A549 (cell line): Measurements from ENCODE around the gene FOXJ3. TPM values are rescaled to one million over a fixed set of nuclear protein-coding genes. Genes with fewer than 3 reads are reported as not detected.

Experiments
- ATAC-seq, 2 experiments: fragments of 200-7000 bp in 1 of 2; fragments of >200 bp in 1 of 2; cut with Nextera tagmentation in 1 of 2; cut with Tn5 transposase in 1 of 2; 3 replicates each; pipeline versions ENCODE4 v1.8.0 to v1.9.1; 2018 to 2020; ENCODE audit warnings: mild to moderate bottlenecking in 1 of 2, moderate library complexity in 1 of 2
- CTCF ChIA-PET: fragments of 300-600 bp; sonication (Branson Sonifier 250); formaldehyde crosslinking; extraction: SDS; loops from one replicate; lab custom pipeline; 2021; ENCODE audit warnings: antibody characterized with exemption, inconsistent platforms; lab: Yijun Ruan, JAX
- POLR2A ChIA-PET: fragments of 350-600 bp; formaldehyde crosslinking; extraction: SDS; loops from one replicate; lab custom pipeline; 2021; ENCODE audit warnings: antibody characterized with exemption, inconsistent platforms; lab: Yijun Ruan, JAX
- DNase-seq, 2 experiments: peaks; one replicate each; pipeline versions ENCODE4 v3.0.0 to v3.0.0-alpha.2; 2011 to 2016; ENCODE audit warnings: low read depth in 1 of 2, low spot score in 1 of 2
- FAIRE-seq: peaks from 2 replicates; lab custom pipeline; 2011; peaks lifted over from hg19 to GRCh38; lab: Jason Lieb, UNC
- H3K27ac ChIP-seq, 2 experiments: fragments of >200 bp; sonication (Bioruptor Twin); formaldehyde crosslinking; 3 replicates each; pipeline ENCODE4 v1.5.1; 2016 to 2017
- H3K4me1 ChIP-seq: fragments of >200 bp; sonication (Bioruptor Twin); formaldehyde crosslinking; 3 replicates; pipeline ENCODE4 v1.6.1; 2016
- H3K4me2 ChIP-seq: fragments of >200 bp; sonication (Bioruptor Twin); formaldehyde crosslinking; 3 replicates; pipeline ENCODE4 v1.6.1; 2016
- H3K4me3 ChIP-seq: fragments of >200 bp; sonication (Bioruptor Twin); formaldehyde crosslinking; 3 replicates; pipeline ENCODE4 v1.5.1; 2016
- H3K9me3 ChIP-seq: fragments of >200 bp; sonication (Bioruptor Twin); formaldehyde crosslinking; 3 replicates; pipeline ENCODE4 v1.6.1; 2016
- CBX2 ChIP-seq: fragments of 200-600 bp; sonication (generic); IDR thresholded peaks from 2 replicates; pipeline ENCODE4 v1.6.1; 2016; ENCODE audit warnings: low read depth, mild to moderate bottlenecking, borderline replicate concordance
- CBX8 ChIP-seq: fragments of 200-600 bp; sonication (generic); IDR thresholded peaks from 2 replicates; pipeline ENCODE4 v1.6.1; 2016
- EHF ChIP-seq: fragments of 250-450 bp; sonication (Bioruptor Pico); IDR thresholded peaks from 2 replicates; pipeline ENCODE4 v1.5.0; 2020; ENCODE audit warnings: mild to moderate bottlenecking
- EP300 ChIP-seq, 2 experiments: fragments of >200 bp; sonication (Bioruptor Twin); formaldehyde crosslinking; IDR thresholded peaks; 2 replicates in 1 of 2; 3 replicates in 1 of 2; pipeline ENCODE4 v1.6.1; 2016 to 2017
- HEYL ChIP-seq: fragments of 250-450 bp; sonication (Bioruptor Pico); IDR thresholded peaks from 2 replicates; pipeline ENCODE4 v1.8.0; 2021; ENCODE audit warnings: mild to moderate bottlenecking, moderate library complexity
- HOXA7 ChIP-seq: fragments of 250-450 bp; sonication (Bioruptor Pico); IDR thresholded peaks from 2 replicates; pipeline ENCODE4 v1.5.0; 2020; ENCODE audit warnings: mild to moderate bottlenecking, moderate library complexity
- JUNB ChIP-seq: fragments of >200 bp; sonication (Bioruptor Twin); formaldehyde crosslinking; IDR thresholded peaks from 2 replicates; pipeline ENCODE4 v1.6.1; 2016
- KDM1A ChIP-seq: fragments of 200-600 bp; sonication (generic); IDR thresholded peaks from 2 replicates; pipeline ENCODE4 v1.6.1; 2016; ENCODE audit warnings: low read depth, mild to moderate bottlenecking
- NR3C1 ChIP-seq: fragments of >200 bp; sonication (Bioruptor Twin); formaldehyde crosslinking; IDR thresholded peaks from 3 replicates; pipeline ENCODE4 v1.6.1; 2017
- PHF8 ChIP-seq: fragments of 200-600 bp; sonication (generic); IDR thresholded peaks from 2 replicates; pipeline ENCODE4 v1.6.1; 2016; ENCODE audit warnings: low read depth, mild to moderate bottlenecking, antibody characterized with exemption, moderate library complexity, borderline replicate concordance
- RAD21 ChIP-seq, 2 experiments: fragments of >200 bp in 1 of 2; sonication (Bioruptor Twin) in 1 of 2; formaldehyde crosslinking in 1 of 2; IDR thresholded peaks in 1 of 2; conservative IDR thresholded peaks in 1 of 2; 2 replicates in 1 of 2; 3 replicates in 1 of 2; pipeline ENCODE4 v1.6.1; 2012 to 2018; ENCODE audit warnings: inconsistent platforms in 1 of 2
- RCOR1 ChIP-seq: fragments of 150-350 bp; IDR thresholded peaks from 2 replicates; pipeline ENCODE4 v1.6.1; 2014; ENCODE audit warnings: antibody characterized with exemption, low read length, low read depth
- SMC3 ChIP-seq: fragments of >200 bp; sonication (Bioruptor Twin); formaldehyde crosslinking; IDR thresholded peaks from 3 replicates; pipeline ENCODE4 v1.6.1; 2018; ENCODE audit warnings: inconsistent platforms
- TP53 ChIP-seq: fragments of 250-450 bp; sonication (Bioruptor Pico); IDR thresholded peaks from 2 replicates; pipeline ENCODE4 v1.5.0; 2021; ENCODE audit warnings: mild to moderate bottlenecking, moderate library complexity
- ZC3H11A ChIP-seq: fragments of 450-650 bp; IDR thresholded peaks from 2 replicates; pipeline ENCODE4 v1.6.1; 2014; ENCODE audit warnings: antibody characterized with exemption, mild to moderate bottlenecking
- ZNF302 ChIP-seq: fragments of 250-450 bp; sonication (Bioruptor Pico); IDR thresholded peaks from 2 replicates; pipeline ENCODE4 v1.9.0; 2021; ENCODE audit warnings: inconsistent platforms, mild to moderate bottlenecking, moderate library complexity
- WGBS: methylation state at CpG from one replicate; pipeline ENCODE4 v1.1.6; 2017; ENCODE audit errors: missing lambda C conversion rate; 5-methylcytosine and 5-hydroxymethylcytosine counted together
- polyA plus RNA-seq, 4 experiments: library from polyadenylated mRNA; depleted of rRNA in 3 of 4; stranded (reverse); fragments of >200 nt; fragmentation: RNase III in 1 of 4; extraction: RNeasy Plus Mini Kit Qiagen cat#74134 plus additional on column Dnase treatment in 1 of 4; gene quantifications; 2 replicates in 3 of 4; 3 replicates in 1 of 4; pipeline ENCODE4 v1.2.3, GENCODE V29; 2011 to 2017
- TF ChIP-seq, protein P1 (sequence below): fragments of 250-450 bp; sonication (Bioruptor Pico); IDR thresholded peaks from 2 replicates; pipeline ENCODE4 v1.5.0; 2021; ENCODE audit warnings: mild to moderate bottlenecking, moderate library complexity, borderline replicate concordance
- TF ChIP-seq, protein P2 (sequence below): fragments of >200 bp; sonication (Bioruptor Twin); formaldehyde crosslinking; IDR thresholded peaks from 3 replicates; pipeline ENCODE4 v1.6.1; 2016
- TF ChIP-seq, protein P3 (sequence below): fragments of 450-650 bp; IDR thresholded peaks from 2 replicates; pipeline ENCODE4 v1.6.1; 2014; ENCODE audit warnings: antibody characterized with exemption
- TF ChIP-seq, protein P4 (sequence below): fragments of 250-450 bp; sonication (Bioruptor Pico); IDR thresholded peaks from 2 replicates; pipeline ENCODE4 v1.5.0; 2020; ENCODE audit warnings: low read depth, mild to moderate bottlenecking, moderate library complexity

FOXJ3 gene
- polyA plus RNA-seq, 2 of the 4 experiments (the other 2 are of a cell fraction) = 16.8 to 45.0 TPM

DNA sequence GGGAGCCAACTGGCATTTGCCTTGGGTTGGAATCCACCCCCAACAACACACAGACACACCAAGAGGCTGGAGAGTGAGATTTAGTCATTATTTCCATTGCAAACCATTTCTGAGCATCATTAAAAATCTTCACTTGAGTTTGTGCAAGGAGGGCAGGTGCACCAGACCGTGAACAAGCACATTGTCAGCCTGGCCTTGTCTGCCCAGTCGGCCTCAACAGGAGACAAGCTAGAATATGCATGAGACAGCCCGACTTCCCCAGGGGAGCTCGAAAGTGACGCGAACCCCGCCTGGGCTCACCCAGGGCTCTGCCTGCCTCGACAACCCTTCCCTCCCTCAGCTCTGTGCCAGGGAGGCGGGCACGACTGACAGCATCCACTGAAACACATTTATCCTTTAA, 197.3 kb downstream of the FOXJ3 start:
- CTCF ChIA-PET = no interaction called here
- FAIRE-seq = no peak

DNA sequence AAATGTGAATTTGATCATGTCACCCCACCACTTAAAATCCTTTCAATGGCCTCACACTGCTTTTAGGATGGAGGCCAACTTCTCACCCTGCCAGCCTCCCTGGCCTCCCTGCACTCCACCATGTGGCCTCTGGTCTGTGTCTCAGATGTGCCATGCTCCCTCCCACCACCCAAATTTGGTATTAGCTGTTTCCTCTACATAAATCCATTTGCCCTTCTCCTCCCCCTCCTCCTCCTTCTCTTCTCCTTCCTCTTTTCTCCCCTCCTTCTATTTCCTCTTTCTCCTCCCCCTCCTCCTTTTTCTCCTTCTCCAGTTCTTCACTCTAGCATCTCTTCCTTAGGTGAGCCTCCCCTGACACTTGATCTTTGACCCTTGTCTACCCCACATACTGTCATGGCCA, 198.6 kb downstream of the FOXJ3 start:
- no peak for TF ChIP-seq NR3C1
- no peak for TF ChIP-seq RAD21 (conservative IDR thresholded peaks at IDR 0.05 in 1 of 2, IDR thresholded peaks at IDR 0.05 in 1 of 2)
- no peak for FAIRE-seq
- Histone ChIP-seq H3K4me3 (no peak overlapping the region), H3K4me1 (no peaks in the 10 kb centered on the region), H3K9me3 (no peaks in the 10 kb centered on the region), H3K4me2 (no peak overlapping the region), H3K27ac (no peak overlapping the region)
- ATAC-seq = no peak
- no peak for DNase-seq
- ChIA-PET POLR2A (no interaction called here), CTCF (no interaction called here)

More for the DNA sequence above, 197.3 kb downstream of the FOXJ3 start:
- POLR2A ChIA-PET = no interaction called here
- Histone ChIP-seq H3K4me1 (no peaks in the 10 kb centered on the region), H3K27ac (no peak overlapping the region), H3K4me2 (no peak overlapping the region), H3K4me3 (no peak overlapping the region), H3K9me3 (no peaks in the 10 kb centered on the region)
- ATAC-seq (no peak), DNase-seq (no peak)
- WGBS = 73% methylated on average over 10 of the region's 10 CpGs
- TF ChIP-seq ZNF302 (CRISPR knock-in tag) (no peak), CBX2 (no peak), HEYL (CRISPR knock-in tag) (no peak), JUNB (no peak), RCOR1 (no peak)

DNA sequence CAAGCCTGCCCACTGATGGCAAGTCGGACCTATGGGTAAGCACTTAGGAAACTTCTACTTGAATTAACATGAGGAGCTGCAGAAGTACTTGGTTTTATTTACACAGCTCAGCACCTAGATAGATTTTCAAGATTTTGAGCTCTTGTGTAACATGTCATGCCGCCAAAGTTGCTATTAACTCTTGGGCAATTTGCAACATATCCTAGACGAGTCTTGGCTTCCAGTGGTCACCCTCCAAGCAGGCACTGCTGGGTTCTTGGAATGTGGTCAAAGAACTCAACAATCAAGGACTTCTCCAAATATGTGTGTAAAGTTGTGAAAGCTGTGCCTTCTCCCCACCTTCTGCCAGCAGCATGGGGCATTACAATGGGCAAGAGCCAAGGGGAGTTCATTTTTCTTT, 199.6 kb downstream of the FOXJ3 start:
- Histone ChIP-seq H3K4me2 (no peak overlapping the region), H3K9me3 (no peaks in the 10 kb centered on the region), H3K4me3 (no peak overlapping the region), H3K27ac (no peak overlapping the region), H3K4me1 (no peaks in the 10 kb centered on the region)
- ATAC-seq = no peak
- DNase-seq = no peak
- POLR2A ChIA-PET = no interaction called here
- no peak for TF ChIP-seq CBX8
- no peak for FAIRE-seq
- CTCF ChIA-PET = interaction anchor here (0.6 to 1.1 kb wide), 2 partner anchors 15 to 294 kb away, joined by 3 to 4 read pairs; no protein-coding TSS in a partner anchor
- 24% methylated on average over 3 of the region's 3 CpGs for WGBS

DNA sequence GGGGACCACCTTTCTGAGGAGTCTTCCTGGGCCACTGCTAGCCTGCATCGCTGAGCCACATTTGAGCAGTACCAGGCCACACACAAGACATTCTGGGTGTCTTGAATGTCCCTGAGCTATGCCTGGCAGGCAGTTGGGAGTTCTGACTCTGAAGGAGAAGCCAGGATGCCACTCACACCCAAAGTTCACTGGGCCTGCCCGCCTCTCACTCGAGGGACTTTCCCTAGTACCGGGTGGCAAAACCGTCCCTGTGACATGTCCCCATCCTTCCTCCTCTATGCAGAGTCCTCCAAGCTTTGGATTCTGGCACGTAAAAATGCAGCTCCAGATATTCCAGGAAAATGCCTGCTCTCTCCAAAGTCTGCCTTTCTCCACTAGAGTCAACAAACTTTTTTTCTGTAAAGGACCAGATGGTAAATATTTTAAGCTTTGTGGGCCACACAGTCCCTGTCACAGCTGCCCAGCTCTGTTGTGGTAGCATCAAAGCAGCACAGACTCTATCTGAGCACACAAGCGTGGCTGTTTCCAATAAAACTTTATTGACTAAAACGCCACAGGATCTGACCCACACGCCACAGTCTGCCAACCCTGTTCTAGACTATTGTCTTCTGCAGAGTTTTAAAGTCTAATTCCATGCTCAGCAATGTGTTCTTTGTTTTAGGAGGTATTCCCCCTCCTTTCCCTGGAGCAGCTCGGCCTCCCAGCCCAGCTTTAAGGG, 201.1 kb downstream of the FOXJ3 start:
- Histone ChIP-seq H3K9me3 (no peaks in the 10 kb centered on the region), H3K4me1 (no peaks in the 10 kb centered on the region), H3K4me2 (no peak overlapping the region), H3K4me3 (no peak overlapping the region), H3K27ac (no peak overlapping the region)
- FAIRE-seq = no peak
- WGBS = 55% methylated on average over 10 of the region's 10 CpGs
- ChIA-PET CTCF (interaction anchor here (1.1 kb wide), 1 partner anchor 618 kb away, joined by 3 read pairs; no protein-coding TSS in a partner anchor), POLR2A (no interaction called here)
- no peak for DNase-seq
- ATAC-seq = no peak
- TF ChIP-seq JUNB (no peak), SMC3 (no peak), HOXA7 (CRISPR knock-in tag) (no peak), PHF8 (no peak), CBX8 (no peak), ZC3H11A (no peak), EP300 (IDR thresholded peaks at IDR 0.05) (no peak), TP53 (no peak), KDM1A (no peak), EHF (CRISPR knock-in tag) (no peak)
- TF ChIP-seq, protein P1, sequence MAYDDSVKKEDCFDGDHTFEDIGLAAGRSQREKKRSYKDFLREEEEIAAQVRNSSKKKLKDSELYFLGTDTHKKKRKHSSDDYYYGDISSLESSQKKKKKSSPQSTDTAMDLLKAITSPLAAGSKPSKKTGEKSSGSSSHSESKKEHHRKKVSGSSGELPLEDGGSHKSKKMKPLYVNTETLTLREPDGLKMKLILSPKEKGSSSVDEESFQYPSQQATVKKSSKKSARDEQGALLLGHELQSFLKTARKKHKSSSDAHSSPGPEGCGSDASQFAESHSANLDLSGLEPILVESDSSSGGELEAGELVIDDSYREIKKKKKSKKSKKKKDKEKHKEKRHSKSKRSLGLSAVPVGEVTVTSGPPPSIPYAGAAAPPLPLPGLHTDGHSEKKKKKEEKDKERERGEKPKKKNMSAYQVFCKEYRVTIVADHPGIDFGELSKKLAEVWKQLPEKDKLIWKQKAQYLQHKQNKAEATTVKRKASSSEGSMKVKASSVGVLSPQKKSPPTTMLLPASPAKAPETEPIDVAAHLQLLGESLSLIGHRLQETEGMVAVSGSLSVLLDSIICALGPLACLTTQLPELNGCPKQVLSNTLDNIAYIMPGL (CRISPR knock-in tag) = no peak
- TF ChIP-seq, protein P2, sequence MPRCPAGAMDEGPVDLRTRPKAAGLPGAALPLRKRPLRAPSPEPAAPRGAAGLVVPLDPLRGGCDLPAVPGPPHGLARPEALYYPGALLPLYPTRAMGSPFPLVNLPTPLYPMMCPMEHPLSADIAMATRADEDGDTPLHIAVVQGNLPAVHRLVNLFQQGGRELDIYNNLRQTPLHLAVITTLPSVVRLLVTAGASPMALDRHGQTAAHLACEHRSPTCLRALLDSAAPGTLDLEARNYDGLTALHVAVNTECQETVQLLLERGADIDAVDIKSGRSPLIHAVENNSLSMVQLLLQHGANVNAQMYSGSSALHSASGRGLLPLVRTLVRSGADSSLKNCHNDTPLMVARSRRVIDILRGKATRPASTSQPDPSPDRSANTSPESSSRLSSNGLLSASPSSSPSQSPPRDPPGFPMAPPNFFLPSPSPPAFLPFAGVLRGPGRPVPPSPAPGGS = no peak
- TF ChIP-seq, protein P3, sequence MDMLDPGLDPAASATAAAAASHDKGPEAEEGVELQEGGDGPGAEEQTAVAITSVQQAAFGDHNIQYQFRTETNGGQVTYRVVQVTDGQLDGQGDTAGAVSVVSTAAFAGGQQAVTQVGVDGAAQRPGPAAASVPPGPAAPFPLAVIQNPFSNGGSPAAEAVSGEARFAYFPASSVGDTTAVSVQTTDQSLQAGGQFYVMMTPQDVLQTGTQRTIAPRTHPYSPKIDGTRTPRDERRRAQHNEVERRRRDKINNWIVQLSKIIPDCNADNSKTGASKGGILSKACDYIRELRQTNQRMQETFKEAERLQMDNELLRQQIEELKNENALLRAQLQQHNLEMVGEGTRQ = no peak
- TF ChIP-seq, protein P4, sequence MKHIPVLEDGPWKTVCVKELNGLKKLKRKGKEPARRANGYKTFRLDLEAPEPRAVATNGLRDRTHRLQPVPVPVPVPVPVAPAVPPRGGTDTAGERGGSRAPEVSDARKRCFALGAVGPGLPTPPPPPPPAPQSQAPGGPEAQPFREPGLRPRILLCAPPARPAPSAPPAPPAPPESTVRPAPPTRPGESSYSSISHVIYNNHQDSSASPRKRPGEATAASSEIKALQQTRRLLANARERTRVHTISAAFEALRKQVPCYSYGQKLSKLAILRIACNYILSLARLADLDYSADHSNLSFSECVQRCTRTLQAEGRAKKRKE (CRISPR knock-in tag) = no peak
